AG20443 (cell line): ENCODE data around the gene SLC4A1.
A peak's percentile ranks its signal among the peaks of the same experiment; 100 is the strongest.

Source experiments
- DNase-seq: peaks from one replicate; pipeline ENCODE4 v3.0.0; 2012; ENCODE audit warnings: low spot score, mixed read lengths

Gene SLC4A1

GRCh38 chr17:44267818-44268490 is at the start of gene SLC4A1:
Gene SLC4A1, minus strand, starts transcription at chr17:44268135. Its CDS starts 5,269 bp downstream, at chr17:44262866.
- no peak for DNase-seq

GRCh38 chr17:44317545-44317944 is 49.6 kb upstream of the SLC4A1 start:
- DNase-seq, result no peak

- DNase-seq, result no peak
These were observed 48.1 kb upstream of the SLC4A1 start for GRCh38 chr17:44315760-44316731.

GRCh38 chr17:44314869-44315661 is 47.1 kb upstream of the SLC4A1 start:
- peak; percentile 71 for DNase-seq

- DNase-seq, result no peak
These were observed 46.6 kb upstream of the SLC4A1 start for GRCh38 chr17:44314524-44314868.

GRCh38 chr17:44314031-44314430 is 46.1 kb upstream of the SLC4A1 start:
- DNase-seq, result no peak

- DNase-seq, result no peak
These were observed 44.6 kb upstream of the SLC4A1 start for GRCh38 chr17:44312396-44313104.

- DNase-seq, result no peak
These were observed 43.7 kb upstream of the SLC4A1 start for GRCh38 chr17:44311562-44312181.

GRCh38 chr17:44310609-44311376 is 42.9 kb upstream of the SLC4A1 start:
- no peak for DNase-seq

GRCh38 chr17:44310188-44310587 is 42.3 kb upstream of the SLC4A1 start:
- DNase-seq, result no peak

- DNase-seq, result no peak
These were observed 41.5 kb upstream of the SLC4A1 start for GRCh38 chr17:44309472-44309871.

GRCh38 chr17:44308865-44309264 is 40.9 kb upstream of the SLC4A1 start:
- no peak for DNase-seq

- peak; percentile 98 for DNase-seq
These were observed 40.4 kb upstream of the SLC4A1 start, which contains the start of gene RUNDC3A for GRCh38 chr17:44308320-44308818. Gene RUNDC3A, plus strand, starts transcription at chr17:44308601. Its CDS starts 232 bp downstream, at chr17:44308833.

GRCh38 chr17:44307387-44308186 is 39.7 kb upstream of the SLC4A1 start:
- DNase-seq, result peak; percentile 70

GRCh38 chr17:44304651-44305050 is 36.7 kb upstream of the SLC4A1 start:
- no peak for DNase-seq

GRCh38 chr17:44297975-44298374 is 30.0 kb upstream of the SLC4A1 start:
- no peak for DNase-seq

GRCh38 chr17:44293509-44294226 is 25.7 kb upstream of the SLC4A1 start:
- DNase-seq, result no peak

GRCh38 chr17:44287651-44288050 is 19.7 kb upstream of the SLC4A1 start:
- DNase-seq, result no peak

- DNase-seq, result no peak
These were observed 16.1 kb upstream of the SLC4A1 start for GRCh38 chr17:44284024-44284400.
